Activated naive CD4-positive, alpha-beta T cell treated with anti-CD3 and anti-CD28 coated beads for 36 hours (primary cell): Measurements from ENCODE around the gene NCKAP5. TPM values are rescaled to one million over a fixed set of nuclear protein-coding genes. Genes with fewer than 3 reads are reported as not detected.

Source experiments
- CTCF ChIA-PET: fragments of 350-600 bp; sonication (Branson Sonifier 250); formaldehyde crosslinking; loops from one replicate; lab custom pipeline; 2021; ENCODE audit warnings: antibody characterized with exemption; lab: Charles Lee
- DNase-seq: peaks from one replicate; pipeline ENCODE4 v3.0.0-alpha.2; 2020
- H3K27ac Mint-ChIP-seq: one replicate; pipeline ENCODE4 v1.8.0; 2021; ENCODE audit warnings: mild to moderate bottlenecking, mixed read lengths
- H3K27me3 Mint-ChIP-seq: one replicate; pipeline ENCODE4 v1.8.0; 2021; ENCODE audit warnings: low read depth, mixed read lengths
- H3K36me3 Mint-ChIP-seq: one replicate; pipeline ENCODE4 v1.8.0; 2021; ENCODE audit warnings: low read depth, mixed read lengths
- H3K4me1 Mint-ChIP-seq: one replicate; pipeline ENCODE4 v1.8.0; 2021; ENCODE audit warnings: low read depth, mixed read lengths
- H3K4me3 Mint-ChIP-seq: one replicate; pipeline ENCODE4 v1.8.0; 2021; ENCODE audit warnings: mild to moderate bottlenecking, moderate library complexity, mixed read lengths
- H3K9me3 Mint-ChIP-seq: one replicate; pipeline ENCODE4 v1.8.0; 2021; ENCODE audit warnings: mixed read lengths
- intact Hi-C: fragments of 100-400 bp; cut with micrococcal nuclease; formaldehyde crosslinking; loops from one replicate; pipeline ENCODE4 v1.15.1; 2023
- total RNA-seq, 2 experiments: library from RNA; stranded (reverse); gene quantifications; one replicate each; pipeline ENCODE4 v1.2.3, GENCODE V29; 2021

The NCKAP5 gene
- total RNA-seq, 2 experiments from 2014 or later = not detected

- no peak overlapping the region for H3K27ac Mint-ChIP-seq
- peaks cover 2% of the 10 kb centered on the region for H3K9me3 Mint-ChIP-seq
- no peaks in the 10 kb centered on the region for H3K4me1 Mint-ChIP-seq
- H3K27me3 Mint-ChIP-seq = no peaks in the 10 kb centered on the region
- no peaks in the 10 kb centered on the region for H3K36me3 Mint-ChIP-seq
- no peak overlapping the region for H3K4me3 Mint-ChIP-seq
- CTCF ChIA-PET = interaction anchor here (0.7 kb wide), 1 partner anchor 461 kb away, joined by 3 read pairs; no protein-coding TSS in a partner anchor
- DNase-seq = no peak
- intact Hi-C loops = no loop called here
These were observed 401.0 kb downstream of the NCKAP5 start for GRCh38 chr2:133167223-133167622.

- Mint-ChIP-seq H3K4me3 (no peak overlapping the region), H3K36me3 (no peaks in the 10 kb centered on the region), H3K27ac (no peak overlapping the region), H3K9me3 (peaks cover 2% of the 10 kb centered on the region), H3K4me1 (no peaks in the 10 kb centered on the region), H3K27me3 (no peaks in the 10 kb centered on the region)
- CTCF ChIA-PET = interaction anchor here (0.7 kb wide), 1 partner anchor 650 kb away, joined by 3 read pairs; no protein-coding TSS in a partner anchor
- no peak for DNase-seq
- intact Hi-C loops = no loop called here
These were observed 402.2 kb downstream of the NCKAP5 start for GRCh38 chr2:133166031-133166430.

- H3K27me3 Mint-ChIP-seq = no peaks in the 10 kb centered on the region
- CTCF ChIA-PET = no interaction called here
- intact Hi-C loops = no loop called here
- H3K4me3 Mint-ChIP-seq = no peak overlapping the region
- no peaks in the 10 kb centered on the region for H3K9me3 Mint-ChIP-seq
- no peaks in the 10 kb centered on the region for H3K4me1 Mint-ChIP-seq
- no peak for DNase-seq
- H3K36me3 Mint-ChIP-seq = no peaks in the 10 kb centered on the region
- H3K27ac Mint-ChIP-seq = no peak overlapping the region
These were observed 405.2 kb downstream of the NCKAP5 start for GRCh38 chr2:133163111-133163510.

GRCh38 chr2:133158442-133158841, 409.8 kb downstream of the NCKAP5 start:
- H3K9me3 Mint-ChIP-seq = peaks cover 2% of the 10 kb centered on the region
- intact Hi-C loops = no loop called here

GRCh38 chr2:133158024-133158423, 410.2 kb downstream of the NCKAP5 start:
- no peak for DNase-seq
- H3K9me3 Mint-ChIP-seq = peaks cover 2% of the 10 kb centered on the region
- no peaks in the 10 kb centered on the region for H3K36me3 Mint-ChIP-seq
- intact Hi-C loops = no loop called here
- CTCF ChIA-PET = no interaction called here
- no peaks in the 10 kb centered on the region for H3K4me1 Mint-ChIP-seq
- no peak overlapping the region for H3K27ac Mint-ChIP-seq
- no peaks in the 10 kb centered on the region for H3K27me3 Mint-ChIP-seq
- no peak overlapping the region for H3K4me3 Mint-ChIP-seq

More at GRCh38 chr2:133158442-133158841, 409.8 kb downstream of the NCKAP5 start:
- Mint-ChIP-seq H3K27ac (no peak overlapping the region), H3K4me3 (no peak overlapping the region), H3K4me1 (no peaks in the 10 kb centered on the region), H3K27me3 (no peaks in the 10 kb centered on the region), H3K36me3 (no peaks in the 10 kb centered on the region)
- DNase-seq = no peak
- CTCF ChIA-PET = no interaction called here

- Mint-ChIP-seq H3K4me3 (no peak overlapping the region), H3K36me3 (no peaks in the 10 kb centered on the region), H3K9me3 (peaks cover 2% of the 10 kb centered on the region), H3K27ac (no peak overlapping the region), H3K4me1 (no peaks in the 10 kb centered on the region), H3K27me3 (no peaks in the 10 kb centered on the region)
- intact Hi-C loops = no loop called here
- DNase-seq = no peak
- CTCF ChIA-PET = no interaction called here
These were observed 411.1 kb downstream of the NCKAP5 start for GRCh38 chr2:133157141-133157540.

- intact Hi-C loops = no loop called here
- no peak for DNase-seq
- Mint-ChIP-seq H3K27ac (no peak overlapping the region), H3K9me3 (peaks cover 2% of the 10 kb centered on the region), H3K4me1 (no peaks in the 10 kb centered on the region), H3K36me3 (no peaks in the 10 kb centered on the region), H3K4me3 (no peak overlapping the region), H3K27me3 (no peaks in the 10 kb centered on the region)
- CTCF ChIA-PET = no interaction called here
These were observed 415.5 kb downstream of the NCKAP5 start for GRCh38 chr2:133152801-133153200.

- Mint-ChIP-seq H3K36me3 (no peaks in the 10 kb centered on the region), H3K4me3 (no peak overlapping the region), H3K27ac (no peak overlapping the region), H3K4me1 (no peaks in the 10 kb centered on the region), H3K27me3 (no peaks in the 10 kb centered on the region), H3K9me3 (no peaks in the 10 kb centered on the region)
- intact Hi-C loops = no loop called here
- DNase-seq = no peak
- CTCF ChIA-PET = no interaction called here
These were observed 420.1 kb downstream of the NCKAP5 start for GRCh38 chr2:133148187-133148586.

GRCh38 chr2:133146893-133147292, 421.4 kb downstream of the NCKAP5 start:
- H3K4me3 Mint-ChIP-seq = no peak overlapping the region

GRCh38 chr2:133143645-133144044, 424.6 kb downstream of the NCKAP5 start:
- CTCF ChIA-PET = interaction anchor here (0.7 kb wide), 1 partner anchor 62 kb away, joined by 3 read pairs; no protein-coding TSS in a partner anchor
- intact Hi-C loops = no loop called here
- no peaks in the 10 kb centered on the region for H3K27me3 Mint-ChIP-seq
- H3K4me3 Mint-ChIP-seq = no peak overlapping the region
- no peaks in the 10 kb centered on the region for H3K36me3 Mint-ChIP-seq
- no peak for DNase-seq
- no peaks in the 10 kb centered on the region for H3K4me1 Mint-ChIP-seq
- H3K9me3 Mint-ChIP-seq = peaks cover 3% of the 10 kb centered on the region
- no peak overlapping the region for H3K27ac Mint-ChIP-seq

More at GRCh38 chr2:133146893-133147292, 421.4 kb downstream of the NCKAP5 start:
- no peak overlapping the region for H3K27ac Mint-ChIP-seq
- no peaks in the 10 kb centered on the region for H3K27me3 Mint-ChIP-seq
- H3K9me3 Mint-ChIP-seq = peaks cover 3% of the 10 kb centered on the region
- H3K4me1 Mint-ChIP-seq = no peaks in the 10 kb centered on the region
- H3K36me3 Mint-ChIP-seq = no peaks in the 10 kb centered on the region
- DNase-seq = no peak
- intact Hi-C loops = no loop called here
- CTCF ChIA-PET = no interaction called here

- Mint-ChIP-seq H3K36me3 (no peaks in the 10 kb centered on the region), H3K4me1 (no peaks in the 10 kb centered on the region), H3K9me3 (peaks cover 3% of the 10 kb centered on the region), H3K27me3 (no peaks in the 10 kb centered on the region), H3K4me3 (no peak overlapping the region), H3K27ac (no peak overlapping the region)
- no peak for DNase-seq
- intact Hi-C loops = no loop called here
- CTCF ChIA-PET = no interaction called here
These were observed 426.2 kb downstream of the NCKAP5 start for GRCh38 chr2:133142087-133142486.

GRCh38 chr2:133140620-133141019, 427.6 kb downstream of the NCKAP5 start:
- no peaks in the 10 kb centered on the region for H3K36me3 Mint-ChIP-seq

GRCh38 chr2:133139847-133140533, 428.3 kb downstream of the NCKAP5 start:
- Mint-ChIP-seq H3K27ac (no peak overlapping the region), H3K27me3 (no peaks in the 10 kb centered on the region), H3K9me3 (peaks cover 3% of the 10 kb centered on the region), H3K36me3 (no peaks in the 10 kb centered on the region), H3K4me3 (no peak overlapping the region), H3K4me1 (no peaks in the 10 kb centered on the region)
- no peak for DNase-seq
- intact Hi-C loops = no loop called here
- CTCF ChIA-PET = interaction anchor here (0.7 kb wide), 1 partner anchor 721 kb away, joined by 3 read pairs; no protein-coding TSS in a partner anchor

More at GRCh38 chr2:133140620-133141019, 427.6 kb downstream of the NCKAP5 start:
- intact Hi-C loops = no loop called here
- no peaks in the 10 kb centered on the region for H3K4me1 Mint-ChIP-seq
- H3K27ac Mint-ChIP-seq = no peak overlapping the region
- DNase-seq = no peak
- H3K27me3 Mint-ChIP-seq = no peaks in the 10 kb centered on the region
- no peak overlapping the region for H3K4me3 Mint-ChIP-seq
- CTCF ChIA-PET = no interaction called here
- peaks cover 3% of the 10 kb centered on the region for H3K9me3 Mint-ChIP-seq
